Endothelial cell of umbilical vein (primary cell): ENCODE data around the gene PTGER2. TPM values are rescaled to one million over a fixed set of nuclear protein-coding genes. Genes with fewer than 3 reads are reported as not detected.

ENCODE experiments used
- BruUV-seq: library from RNA; stranded (reverse); fragments of 400-500 nt; replicated peaks from 2 replicates; lab custom pipeline; 2021; lab: Mats Ljungman, UMichigan
- CTCF ChIA-PET: fragments of 300-600, 350-600 bp; sonication (Branson Sonifier 250); formaldehyde crosslinking; loops from one replicate; lab custom pipeline; 2021; ENCODE audit warnings: antibody characterized with exemption, inconsistent platforms; lab: Charles Lee
- POLR2A ChIA-PET: fragments of 300-600, 350-600 bp; sonication (Branson Sonifier 250); formaldehyde crosslinking; loops from one replicate; lab custom pipeline; 2021; ENCODE audit warnings: antibody characterized with exemption, inconsistent platforms; lab: Charles Lee
- DNase-seq: peaks from one replicate; pipeline ENCODE4 v3.0.0-alpha.2; 2011; ENCODE audit warnings: low read depth, low spot score
- FAIRE-seq: peaks from 2 replicates; lab custom pipeline; 2011; peaks lifted over from hg19 to GRCh38; lab: Jason Lieb, UNC
- H2AFZ ChIP-seq: 2 replicates; pipeline ENCODE4 v1.6.0; 2012; ENCODE audit warnings: low read depth, low read length, control low read depth, inconsistent platforms
- H3K27ac ChIP-seq: 2 replicates; pipeline ENCODE4 v1.5.1; 2011; ENCODE audit warnings: low read depth, mild to moderate bottlenecking, control low read depth, low read length, moderate library complexity; ENCODE audit not compliant: insufficient read depth
- H3K27me3 ChIP-seq, 2 experiments: 2 replicates each; pipeline versions ENCODE4 v1.6.0 to v1.6.1; 2011; ENCODE audit warnings: low read length in 2 of 2, mixed read lengths in 1 of 2; ENCODE audit not compliant: control insufficient read depth in 2 of 2, insufficient read depth in 2 of 2
- H3K36me3 ChIP-seq, 2 experiments: 2 replicates in 1 of 2; 3 replicates in 1 of 2; pipeline ENCODE4 v1.5.1; 2011; ENCODE audit warnings: low read length in 2 of 2, mild to moderate bottlenecking in 1 of 2, moderate library complexity in 1 of 2; ENCODE audit not compliant: control insufficient read depth in 2 of 2, insufficient read depth in 2 of 2; ENCODE audit errors: extremely low read depth in 1 of 2
- H3K4me1 ChIP-seq: 3 replicates; pipeline ENCODE4 v1.5.1; 2011; ENCODE audit warnings: mild to moderate bottlenecking, low read length; ENCODE audit not compliant: control insufficient read depth, insufficient read depth; ENCODE audit errors: extremely low read depth
- H3K4me2 ChIP-seq: 2 replicates; pipeline ENCODE4 v1.6.1; 2011; ENCODE audit warnings: low read length, control low read depth, mixed read lengths; ENCODE audit not compliant: insufficient read depth
- H3K4me3 ChIP-seq, 3 experiments: fragments of 200-600 bp in 1 of 3; sonication (generic), shearing (Covaris generic) in 1 of 3; replicated peaks in 1 of 3; 2 replicates each; pipeline ENCODE4 v1.5.1; 2011 to 2016; ENCODE audit warnings: control low read depth in 3 of 3, low read length in 3 of 3, mild to moderate bottlenecking in 2 of 3, inconsistent platforms in 1 of 3, low read depth in 1 of 3, moderate library complexity in 1 of 3; ENCODE audit not compliant: insufficient read depth in 1 of 3
- H3K79me2 ChIP-seq: 2 replicates; pipeline ENCODE4 v1.6.0; 2012; ENCODE audit warnings: low read length, inconsistent platforms; ENCODE audit not compliant: control insufficient read depth, insufficient read depth
- H3K9ac ChIP-seq: replicated peaks from 2 replicates; pipeline ENCODE3; 2011; ENCODE audit warnings: low read length, control low read depth; ENCODE audit not compliant: insufficient read depth; ENCODE audit errors: extremely low read depth
- H3K9me1 ChIP-seq: replicated peaks from 3 replicates; pipeline ENCODE4 v1.6.0; 2011; ENCODE audit warnings: mild to moderate bottlenecking, low read length; ENCODE audit not compliant: control insufficient read depth, insufficient read depth; ENCODE audit errors: extremely low read depth
- H3K9me3 ChIP-seq: replicated peaks from 2 replicates; pipeline ENCODE4 v1.5.1; 2012; ENCODE audit warnings: low read length, inconsistent platforms; ENCODE audit not compliant: control insufficient read depth, insufficient read depth
- H4K20me1 ChIP-seq: replicated peaks from 2 replicates; pipeline ENCODE3; 2011; ENCODE audit warnings: mild to moderate bottlenecking, low read length; ENCODE audit not compliant: control insufficient read depth, insufficient read depth; ENCODE audit errors: extremely low read depth
- CTCF ChIP-seq, 2 donors: IDR thresholded peaks; 1 replicate in 1 of 2; 2 replicates in 1 of 2; pipeline ENCODE4 v1.5.1; 2011; ENCODE audit warnings: low read length in 2 of 2, mild to moderate bottlenecking in 2 of 2, moderate library complexity in 2 of 2, control low read depth in 1 of 2, inconsistent platforms in 1 of 2, low read depth in 1 of 2; ENCODE audit not compliant: insufficient read depth in 1 of 2; ENCODE audit errors: extremely low read depth in 1 of 2
- EZH2 ChIP-seq: IDR thresholded peaks from 2 replicates; pipeline ENCODE4 v1.6.1; 2012; ENCODE audit warnings: borderline replicate concordance, low read depth, mild to moderate bottlenecking, moderate library complexity, low read length, inconsistent platforms; ENCODE audit not compliant: severe bottlenecking
- FOS ChIP-seq: IDR thresholded peaks from 2 replicates; pipeline ENCODE4 v1.6.1; 2011; ENCODE audit warnings: mild to moderate bottlenecking, low read length, moderate library complexity, borderline replicate concordance; ENCODE audit not compliant: insufficient read depth
- GATA2 ChIP-seq: IDR thresholded peaks from 2 replicates; pipeline ENCODE4 v1.7.0; 2011; ENCODE audit warnings: low read depth, mild to moderate bottlenecking, moderate library complexity, mixed read lengths, low read length; ENCODE audit not compliant: insufficient read length, insufficient read depth
- JUN ChIP-seq: IDR thresholded peaks from 2 replicates; pipeline ENCODE4 v1.6.1; 2011; ENCODE audit warnings: borderline replicate concordance, low read depth; ENCODE audit not compliant: insufficient read length, insufficient read depth
- MAX ChIP-seq: IDR thresholded peaks from 2 replicates; pipeline ENCODE4 v1.6.1; 2011; ENCODE audit not compliant: insufficient read depth, insufficient read length
- MYC ChIP-seq: IDR thresholded peaks from one replicate; pipeline ENCODE4 v1.6.1; 2011; ENCODE audit warnings: mild to moderate bottlenecking, low read depth, low read length
- POLR2A ChIP-seq: IDR thresholded peaks from 2 replicates; pipeline ENCODE4 v1.6.1; 2012; ENCODE audit warnings: low read depth, mild to moderate bottlenecking, control low read depth, low read length
- POLR2AphosphoS5 ChIP-seq: IDR thresholded peaks from 2 replicates; pipeline ENCODE4 v1.6.1; 2012; ENCODE audit warnings: low read depth, mild to moderate bottlenecking, control low read depth, low read length, moderate library complexity; ENCODE audit not compliant: insufficient read depth
- dilution Hi-C: fragments of 300-500 bp; cut with MboI; formaldehyde crosslinking; loops from one replicate; pipeline ENCODE4 v1.15.0; 2019; ENCODE audit warnings: low sequenced_read_pairs; ENCODE audit not compliant: extremely low pct_ligation_motif_present
- intact Hi-C: fragments of 100-400 bp; cut with micrococcal nuclease; formaldehyde crosslinking; loops from one replicate; pipeline ENCODE4 v1.10.0; 2022
- polyA plus RNA-seq, 4 experiments: library from polyadenylated mRNA; depleted of rRNA in 3 of 4; stranded (reverse) in 3 of 4; unstranded in 1 of 4; fragments of >200 nt; gene quantifications; 2 replicates each; pipeline versions ENCODE4 v1.2.1 to v1.2.3, GENCODE V29; 2011 to 2012; ENCODE audit warnings: missing spikeins in 1 of 4
- total RNA-seq: library from RNA; stranded (reverse); gene quantifications from 2 replicates; pipeline ENCODE4 v1.2.3, GENCODE V29; 2021

The PTGER2 gene
- total and polyA plus RNA-seq, 2 donors (not counting 3 experiments of a cell fraction or from before 2014, with no cell fraction given) = not detected

GRCh38 chr14:52299692-52300278 lies 14.3 kb upstream of the PTGER2 start:
- H3K27ac ChIP-seq = no peak overlapping the region
- POLR2A ChIA-PET = no interaction called here
- no TSS peak for BruUV-seq
- H3K4me2 ChIP-seq = no peak overlapping the region
- no peak overlapping the region for H3K4me3 ChIP-seq
- H4K20me1 ChIP-seq = no peaks in the 10 kb centered on the region
- no peak overlapping the region for H2AFZ ChIP-seq
- TF ChIP-seq POLR2AphosphoS5 (no peak), JUN (no peak), POLR2A (no peak), EZH2 (no peak), GATA2 (no peak), CTCF (IDR thresholded peaks at IDR 0.05; ENCODE audit: extremely low read depth in 1 of 2, insufficient read depth in 1 of 2, low read depth in 1 of 2, low read length in 2 of 2) (peak; percentile 33 to 35), MYC (no peak), FOS (no peak), MAX (no peak)
- H3K4me1 ChIP-seq = no peaks in the 10 kb centered on the region
- CTCF ChIA-PET = interaction anchor here (0.8 to 1.5 kb wide), 6 partner anchors 16 to 1007 kb away, joined by 3 to 5 read pairs (median 4); no protein-coding TSS in a partner anchor
- peak; percentile 15 for FAIRE-seq
- no peaks in the 10 kb centered on the region for H3K79me2 ChIP-seq
- no peaks in the 10 kb centered on the region for H3K36me3 ChIP-seq
- peaks cover 8 to 17% of the 10 kb centered on the region in 2 experiments for H3K27me3 ChIP-seq
- dilution Hi-C loops (no loop called here), intact Hi-C loops (loop anchor here (1.0 to 5.0 kb wide), 5 partner anchors 174 to 1008 kb away; partner anchors contain the start of genes GPR137C and TXNDC16)
- H3K9me1 ChIP-seq = no peaks in the 10 kb centered on the region
- no peak overlapping the region for H3K9ac ChIP-seq
- peak; percentile 47 for DNase-seq
- no peaks in the 10 kb centered on the region for H3K9me3 ChIP-seq
